Urinary bladder (tissue), 4 donors: ENCODE measurements around the gene PDE7B. TPM values are rescaled to one million over a fixed set of nuclear protein-coding genes. Genes with fewer than 3 reads are reported as not detected.

Experiments
- DNase-seq: peaks from one replicate; pipeline ENCODE4 v3.0.0-alpha.2; 2015; ENCODE audit errors: extremely low spot score
- H3K27ac ChIP-seq: one replicate; pipeline ENCODE4 v1.5.1; 2013; ENCODE audit warnings: low read depth, mild to moderate bottlenecking, moderate library complexity
- H3K36me3 ChIP-seq: one replicate; pipeline ENCODE4 v1.6.1; 2013; ENCODE audit warnings: mild to moderate bottlenecking, moderate library complexity; ENCODE audit not compliant: insufficient read depth
- H3K4me1 ChIP-seq: one replicate; pipeline ENCODE4 v1.6.1; 2013; ENCODE audit warnings: mild to moderate bottlenecking, moderate library complexity; ENCODE audit not compliant: insufficient read depth
- H3K4me3 ChIP-seq: one replicate; pipeline ENCODE4 v1.5.1; 2013; ENCODE audit warnings: low read depth, low read length
- WGBS: extraction: QIAGEN DNeasy Blood & Tissue Kit; methylation state at CpG from one replicate; pipeline ENCODE4 v1.1.7; 2013; 5-methylcytosine and 5-hydroxymethylcytosine counted together
- polyA plus RNA-seq: library from polyadenylated mRNA; stranded (reverse); fragments of 200-250 nt; gene quantifications from one replicate; pipeline ENCODE4 v1.2.3, GENCODE V29; 2013
- total RNA-seq: library from RNA; depleted of rRNA; stranded (reverse); fragments of >200 nt; gene quantifications from one replicate; pipeline ENCODE4 v1.2.3, GENCODE V29; 2014
- donor health status: healthy with polysubstance abuse.
- donor health status: healthy.

The PDE7B gene
- total and polyA plus RNA-seq, 2 donors: 9.3 to 34.2 TPM

- Histone ChIP-seq H3K4me3 (no peak overlapping the region), H3K27ac (no peak overlapping the region), H3K4me1 (no peaks in the 10 kb centered on the region), H3K36me3 (no peaks in the 10 kb centered on the region)
- DNase-seq: no peak
Observed at GRCh38 chr6:136031982-136032381, 180.5 kb downstream of the PDE7B start.

GRCh38 chr6:136033416-136033815 lies 181.9 kb downstream of the PDE7B start:
- no peaks in the 10 kb centered on the region for H3K4me1 ChIP-seq
- 79% methylated on average over 4 of the region's 4 CpGs for WGBS
- no peak for DNase-seq
- H3K36me3 ChIP-seq: no peaks in the 10 kb centered on the region
- no peak overlapping the region for H3K27ac ChIP-seq
- H3K4me3 ChIP-seq: no peak overlapping the region

GRCh38 chr6:136034422-136034821 lies 182.9 kb downstream of the PDE7B start:
- no peaks in the 10 kb centered on the region for H3K36me3 ChIP-seq
- 72% methylated on average over 2 of the region's 2 CpGs for WGBS
- H3K27ac ChIP-seq: no peak overlapping the region

GRCh38 chr6:136035378-136036070 lies 184.0 kb downstream of the PDE7B start:
- WGBS: 46% methylated on average over 4 of the region's 4 CpGs

More at GRCh38 chr6:136034422-136034821, 182.9 kb downstream of the PDE7B start:
- Histone ChIP-seq H3K4me1 (no peaks in the 10 kb centered on the region), H3K4me3 (no peak overlapping the region)
- no peak for DNase-seq

GRCh38 chr6:136036071-136036380 lies 184.5 kb downstream of the PDE7B start:
- H3K4me3 ChIP-seq: no peak overlapping the region
- no peak for DNase-seq
- no peak overlapping the region for H3K27ac ChIP-seq
- no peaks in the 10 kb centered on the region for H3K36me3 ChIP-seq
- WGBS: 86% methylated on average over 2 of the region's 2 CpGs
- no peaks in the 10 kb centered on the region for H3K4me1 ChIP-seq

More at GRCh38 chr6:136035378-136036070, 184.0 kb downstream of the PDE7B start:
- Histone ChIP-seq H3K4me3 (no peak overlapping the region), H3K27ac (no peak overlapping the region), H3K36me3 (no peaks in the 10 kb centered on the region), H3K4me1 (no peaks in the 10 kb centered on the region)
- no peak for DNase-seq

GRCh38 chr6:136036601-136037000 lies 185.1 kb downstream of the PDE7B start:
- no peaks in the 10 kb centered on the region for H3K36me3 ChIP-seq
- WGBS: 88% methylated on average over 4 of the region's 4 CpGs
- no peak overlapping the region for H3K4me3 ChIP-seq
- H3K4me1 ChIP-seq: no peaks in the 10 kb centered on the region
- no peak for DNase-seq
- peak overlapping the region; percentile 28 for H3K27ac ChIP-seq

- Histone ChIP-seq H3K4me1 (no peaks in the 10 kb centered on the region), H3K27ac (peak overlapping the region; percentile 79), H3K4me3 (peak overlapping the region; percentile 37), H3K36me3 (no peaks in the 10 kb centered on the region)
- DNase-seq: no peak
- WGBS: 48% methylated on average over 8 of the region's 8 CpGs
Observed at GRCh38 chr6:136037242-136037875, 185.9 kb downstream of the PDE7B start.

- Histone ChIP-seq H3K4me1 (no peaks in the 10 kb centered on the region), H3K36me3 (no peaks in the 10 kb centered on the region), H3K4me3 (peak overlapping the region; percentile 37), H3K27ac (peak overlapping the region; percentile 46)
- 18% methylated on average over 13 of the region's 13 CpGs for WGBS
- no peak for DNase-seq
Observed at GRCh38 chr6:136037876-136038460, 186.5 kb downstream of the PDE7B start.

- no peak for DNase-seq
- H3K27ac ChIP-seq: peak overlapping the region; percentile 46
- H3K4me3 ChIP-seq: peak overlapping the region; percentile 37
- H3K36me3 ChIP-seq: no peaks in the 10 kb centered on the region
- no peaks in the 10 kb centered on the region for H3K4me1 ChIP-seq
Observed at GRCh38 chr6:136038531-136038930, 187.0 kb downstream of the PDE7B start.

GRCh38 chr6:136039185-136039584 lies 187.7 kb downstream of the PDE7B start:
- peak overlapping the region; percentile 37 for H3K4me3 ChIP-seq
- no peaks in the 10 kb centered on the region for H3K4me1 ChIP-seq
- 44% methylated on average over 4 of the region's 4 CpGs for WGBS
- H3K36me3 ChIP-seq: no peaks in the 10 kb centered on the region
- DNase-seq: no peak
- H3K27ac ChIP-seq: peak overlapping the region; percentile 48

GRCh38 chr6:136050475-136050874 lies 199.0 kb downstream of the PDE7B start:
- Histone ChIP-seq H3K27ac (peak overlapping the region; percentile 85), H3K36me3 (no peaks in the 10 kb centered on the region), H3K4me3 (no peak overlapping the region), H3K4me1 (no peaks in the 10 kb centered on the region)
- no peak for DNase-seq
- WGBS: 15% methylated on average over 1 of the region's 1 CpG

- DNase-seq: no peak
- Histone ChIP-seq H3K36me3 (no peaks in the 10 kb centered on the region), H3K27ac (peak overlapping the region; percentile 85), H3K4me3 (no peak overlapping the region), H3K4me1 (no peaks in the 10 kb centered on the region)
- 15% methylated on average over 12 of the region's 12 CpGs for WGBS
Observed at GRCh38 chr6:136051140-136051775, 199.8 kb downstream of the PDE7B start.

GRCh38 chr6:136052031-136052430 lies 200.5 kb downstream of the PDE7B start:
- no peak for DNase-seq
- no peaks in the 10 kb centered on the region for H3K36me3 ChIP-seq
- 71% methylated on average over 2 of the region's 2 CpGs for WGBS
- H3K4me3 ChIP-seq: no peak overlapping the region
- no peak overlapping the region for H3K27ac ChIP-seq
- H3K4me1 ChIP-seq: no peaks in the 10 kb centered on the region

GRCh38 chr6:136058852-136059251 lies 207.4 kb downstream of the PDE7B start:
- Histone ChIP-seq H3K4me1 (peaks cover 1% of the 10 kb centered on the region), H3K27ac (no peak overlapping the region), H3K36me3 (no peaks in the 10 kb centered on the region), H3K4me3 (no peak overlapping the region)
- WGBS: 66% methylated on average over 1 of the region's 1 CpG
- no peak for DNase-seq
